Osteoblast (primary cell): ENCODE data around the gene NFYA. TPM values are rescaled to one million over a fixed set of nuclear protein-coding genes. Genes with fewer than 3 reads are reported as not detected.

ENCODE experiments used
- DNase-seq: peaks from one replicate; pipeline ENCODE4 v3.0.0; 2011; ENCODE audit warnings: low spot score, mixed read lengths; ENCODE audit not compliant: insufficient read length; ENCODE audit errors: missing footprints
- H2AFZ ChIP-seq: 2 replicates; pipeline ENCODE4 v1.6.0; 2011; ENCODE audit warnings: mild to moderate bottlenecking, low read length
- H3K27ac ChIP-seq: 2 replicates; pipeline ENCODE4 v1.5.1; 2011; ENCODE audit warnings: mild to moderate bottlenecking, low read depth, low read length, moderate library complexity
- H3K27me3 ChIP-seq: 2 replicates; pipeline ENCODE4 v1.6.0; 2012; ENCODE audit warnings: mild to moderate bottlenecking, control low read depth, inconsistent platforms, low read length, moderate library complexity; ENCODE audit not compliant: insufficient read depth
- H3K36me3 ChIP-seq: 2 replicates; pipeline ENCODE4 v1.5.1; 2011; ENCODE audit warnings: mild to moderate bottlenecking, low read length, control low read depth, moderate library complexity; ENCODE audit not compliant: insufficient read depth
- H3K4me1 ChIP-seq: 2 replicates; pipeline ENCODE4 v1.5.1; 2011; ENCODE audit warnings: mild to moderate bottlenecking, low read length, control low read depth, moderate library complexity; ENCODE audit not compliant: insufficient read depth
- H3K4me2 ChIP-seq: 2 replicates; pipeline ENCODE4 v1.6.0; 2011; ENCODE audit warnings: mild to moderate bottlenecking, low read length; ENCODE audit not compliant: insufficient read depth
- H3K4me3 ChIP-seq: fragments of 200-600 bp; sonication (generic); 3 replicates; pipeline ENCODE4 v1.5.1; 2012; ENCODE audit warnings: mild to moderate bottlenecking, low read length, inconsistent platforms; ENCODE audit not compliant: insufficient read depth
- H3K79me2 ChIP-seq: 2 replicates; pipeline ENCODE4 v1.6.0; 2012; ENCODE audit warnings: mild to moderate bottlenecking, low read length, control low read depth, inconsistent platforms; ENCODE audit not compliant: insufficient read depth
- H3K9me3 ChIP-seq: 2 replicates; pipeline ENCODE4 v1.5.1; 2011; ENCODE audit warnings: low read depth, low read length, control low read depth
- H4K20me1 ChIP-seq: 2 replicates; pipeline ENCODE4 v1.6.0; 2012; ENCODE audit warnings: mild to moderate bottlenecking, low read length, control low read depth; ENCODE audit not compliant: insufficient read depth
- CTCF ChIP-seq: IDR thresholded peaks from 2 replicates; pipeline ENCODE4 v1.5.1; 2011; ENCODE audit warnings: mild to moderate bottlenecking, low read depth, low read length, moderate library complexity; ENCODE audit errors: extremely low read depth
- total RNA-seq: library from RNA; depleted of rRNA; stranded (reverse); fragments of >200 nt; gene quantifications from 2 replicates; pipeline ENCODE4 v1.2.3, GENCODE V29; 2012

NFYA gene
- total RNA-seq, 1 donor: 8.0 TPM

GRCh38 chr6:41055149-41055548 lies 17.6 kb upstream of the NFYA start:
- Histone ChIP-seq H3K27me3 (peaks cover 7% of the 10 kb centered on the region), H3K9me3 (no peaks in the 10 kb centered on the region), H2AFZ (no peak overlapping the region), H3K4me1 (peaks cover 2% of the 10 kb centered on the region), H3K4me2 (no peak overlapping the region), H3K27ac (no peak overlapping the region), H3K36me3 (no peaks in the 10 kb centered on the region), H3K4me3 (no peak overlapping the region), H3K79me2 (no peaks in the 10 kb centered on the region), H4K20me1 (no peaks in the 10 kb centered on the region)
- TF ChIP-seq CTCF: no peak
- DNase-seq: no peak

- Histone ChIP-seq H3K4me2 (no peak overlapping the region), H3K4me1 (peaks cover 2% of the 10 kb centered on the region), H3K9me3 (no peaks in the 10 kb centered on the region), H2AFZ (no peak overlapping the region), H3K27ac (no peak overlapping the region), H3K27me3 (peaks cover 7% of the 10 kb centered on the region), H3K36me3 (no peaks in the 10 kb centered on the region), H4K20me1 (no peaks in the 10 kb centered on the region), H3K79me2 (no peaks in the 10 kb centered on the region), H3K4me3 (no peak overlapping the region)
- DNase-seq: peak; percentile 58
- no peak for TF ChIP-seq CTCF
These were observed 15.8 kb upstream of the NFYA start for GRCh38 chr6:41056768-41057490.

- DNase-seq: no peak
- H3K4me3 ChIP-seq: no peak overlapping the region
- peaks cover 2% of the 10 kb centered on the region for H3K4me1 ChIP-seq
- no peaks in the 10 kb centered on the region for H3K9me3 ChIP-seq
- H3K79me2 ChIP-seq: no peaks in the 10 kb centered on the region
- TF ChIP-seq CTCF: no peak
- H3K27me3 ChIP-seq: peaks cover 7% of the 10 kb centered on the region
- no peak overlapping the region for H3K27ac ChIP-seq
- H3K4me2 ChIP-seq: no peak overlapping the region
- no peaks in the 10 kb centered on the region for H3K36me3 ChIP-seq
- no peak overlapping the region for H2AFZ ChIP-seq
- no peaks in the 10 kb centered on the region for H4K20me1 ChIP-seq
These were observed 14.0 kb upstream of the NFYA start for GRCh38 chr6:41058783-41059181.

- no peak for TF ChIP-seq CTCF
- DNase-seq: peak; percentile 45
- no peaks in the 10 kb centered on the region for H3K79me2 ChIP-seq
- H3K27ac ChIP-seq: no peak overlapping the region
- peaks cover 3% of the 10 kb centered on the region for H3K27me3 ChIP-seq
- no peak overlapping the region for H3K4me3 ChIP-seq
- no peaks in the 10 kb centered on the region for H3K36me3 ChIP-seq
- no peak overlapping the region for H3K4me2 ChIP-seq
- H4K20me1 ChIP-seq: no peaks in the 10 kb centered on the region
- no peaks in the 10 kb centered on the region for H3K9me3 ChIP-seq
- no peak overlapping the region for H2AFZ ChIP-seq
- peaks cover 2% of the 10 kb centered on the region for H3K4me1 ChIP-seq
These were observed 13.2 kb upstream of the NFYA start for GRCh38 chr6:41059556-41059955.
